Measurements from ENCODE around the gene IQSEC1. TPM values are rescaled to one million over a fixed set of nuclear protein-coding genes. Genes with fewer than 3 reads are reported as not detected.

IQSEC1 gene
- total and polyA plus RNA-seq, 2 donors (not counting 3 experiments of a cell fraction or from before 2014, with no cell fraction given) = 5.2 to 18.0 TPM

GRCh38 chr3:13013151-13013561, 60.1 kb downstream of the IQSEC1 start:
- dilution Hi-C loops (cut with MboI; ENCODE audit: extremely low pct_ligation_motif_present, low sequenced_read_pairs) = no loop called here

More at GRCh38 chr3:13013151-13013561, 60.1 kb downstream of the IQSEC1 start:
- ChIA-PET POLR2A (no interaction called here), CTCF (no interaction called here)
- TF ChIP-seq POLR2A (IDR thresholded peaks at IDR 0.05; ENCODE audit: low read depth, low read length) (no peak), CTCF (IDR thresholded peaks at IDR 0.05; ENCODE audit: extremely low read depth in 1 of 2, insufficient read depth in 1 of 2, low read depth in 1 of 2, low read length in 2 of 2) (no peak), GATA2 (IDR thresholded peaks at IDR 0.05; ENCODE audit: insufficient read depth, insufficient read length, low read depth, low read length) (no peak), MYC (IDR thresholded peaks at IDR 0.05; ENCODE audit: low read depth, low read length) (no peak)
- BruUV-seq (replicated peaks) = no TSS peak
- Histone ChIP-seq H3K9me1 (replicated peaks; ENCODE audit: control insufficient read depth, extremely low read depth, insufficient read depth, low read length) (no peaks in the 10 kb centered on the region), H3K27me3 (ENCODE audit: control insufficient read depth in 2 of 2, insufficient read depth in 2 of 2, low read length in 2 of 2) (peaks cover 0 to 1% of the 10 kb centered on the region in 2 experiments), H3K4me3 (replicated peaks in 1 of 3; ENCODE audit: insufficient read depth in 1 of 3, low read depth in 1 of 3, low read length in 3 of 3) (no peak overlapping the region), H3K9me3 (replicated peaks; ENCODE audit: control insufficient read depth, insufficient read depth, low read length) (no peaks in the 10 kb centered on the region), H3K4me2 (ENCODE audit: insufficient read depth, low read length) (no peak overlapping the region), H3K4me1 (ENCODE audit: control insufficient read depth, extremely low read depth, insufficient read depth, low read length) (peaks cover 8% of the 10 kb centered on the region), H3K79me2 (ENCODE audit: control insufficient read depth, insufficient read depth, low read length) (no peaks in the 10 kb centered on the region), H2AFZ (ENCODE audit: low read depth, low read length) (no peak overlapping the region), H4K20me1 (replicated peaks; ENCODE audit: control insufficient read depth, extremely low read depth, insufficient read depth, low read length) (no peaks in the 10 kb centered on the region), H3K9ac (replicated peaks; ENCODE audit: extremely low read depth, insufficient read depth, low read length) (no peak overlapping the region), H3K27ac (ENCODE audit: insufficient read depth, low read depth, low read length) (no peak overlapping the region), H3K36me3 (ENCODE audit: control insufficient read depth in 2 of 2, extremely low read depth in 1 of 2, insufficient read depth in 2 of 2, low read length in 2 of 2) (no peaks in the 10 kb centered on the region)
- DNase-seq (ENCODE audit: low read depth, low spot score) (no peak), FAIRE-seq (no peak)
- intact Hi-C loops (cut with micrococcal nuclease) = no loop called here
